ENCODE data around the gene HYAL3. TPM values are rescaled to one million over a fixed set of nuclear protein-coding genes. Genes with fewer than 3 reads are reported as not detected.

Gene HYAL3
- total RNA-seq, 4 donors from 2014 or later: 1.9 to 3.9 (median 3.3) TPM; not detected in 1

- intact Hi-C loops (cut with DNase I; ENCODE audit: low total_unique reads): loop anchor here (5.0 kb wide), 1 partner anchor 43 kb away; no protein-coding TSS in a partner anchor
- Histone ChIP-seq H3K4me3 (peak overlapping the region; percentile 28 to 33), H3K27me3 (no peaks in the 10 kb centered on the region), H3K36me3 (no peaks in the 10 kb centered on the region), H3K27ac (peak overlapping the region; percentile 97 to 99), H3K9me3 (no peaks in the 10 kb centered on the region), H3K4me1 (peaks cover 4 to 34% of the 10 kb centered on the region in 2 donors)
- DNase-seq: no peak
- no peak for TF ChIP-seq CTCF (IDR thresholded peaks at IDR 0.05)
- TF ChIP-seq POLR2A (IDR thresholded peaks at IDR 0.05): no peak
Measured at GRCh38 chr3:50270422-50271224, 28.6 kb downstream of the HYAL3 start.

GRCh38 chr3:50269977-50270413 lies 29.2 kb downstream of the HYAL3 start:
- H3K27me3 ChIP-seq: no peaks in the 10 kb centered on the region
- H3K27ac ChIP-seq: peak overlapping the region; percentile 97 to 99
- H3K9me3 ChIP-seq: no peaks in the 10 kb centered on the region
- H3K36me3 ChIP-seq: no peaks in the 10 kb centered on the region
- TF ChIP-seq POLR2A (IDR thresholded peaks at IDR 0.05) (no peak), CTCF (IDR thresholded peaks at IDR 0.05) (no peak)
- DNase-seq: peak in 1 of 2 donors; percentile 23
- intact Hi-C loops (cut with DNase I; ENCODE audit: low total_unique reads): loop anchor here (5.0 kb wide), 1 partner anchor 43 kb away; no protein-coding TSS in a partner anchor
- peak overlapping the region; percentile 28 to 33 for H3K4me3 ChIP-seq
- H3K4me1 ChIP-seq: peaks cover 8 to 39% of the 10 kb centered on the region in 2 donors

GRCh38 chr3:50269460-50269859 lies 29.7 kb downstream of the HYAL3 start:
- Histone ChIP-seq H3K27me3 (no peaks in the 10 kb centered on the region), H3K36me3 (no peaks in the 10 kb centered on the region), H3K4me3 (peak overlapping the region; percentile 28 to 33), H3K4me1 (peaks cover 9 to 39% of the 10 kb centered on the region in 2 donors), H3K27ac (peak overlapping the region; percentile 97 to 99), H3K9me3 (no peaks in the 10 kb centered on the region)
- intact Hi-C loops (cut with DNase I; ENCODE audit: low total_unique reads): no loop called here
- TF ChIP-seq POLR2A (IDR thresholded peaks at IDR 0.05) (no peak), CTCF (IDR thresholded peaks at IDR 0.05) (no peak)
- no peak for DNase-seq

- peak within 1 kb of the TSS; percentile 97 to 99 for H3K27ac ChIP-seq
- no peaks in the 10 kb centered on the region for H3K36me3 ChIP-seq
- peak in 1 of 2 donors; percentile 63 for TF ChIP-seq POLR2A (IDR thresholded peaks at IDR 0.05)
- no peak for TF ChIP-seq CTCF (IDR thresholded peaks at IDR 0.05)
- no peaks in the 10 kb centered on the region for H3K27me3 ChIP-seq
- H3K4me3 ChIP-seq: peak within 1 kb of the TSS; percentile 44 to 63
- DNase-seq: peak; percentile 64
- no peaks in the 10 kb centered on the region for H3K9me3 ChIP-seq
- H3K4me1 ChIP-seq: peaks cover 9 to 39% of the 10 kb centered on the region in 2 donors
- intact Hi-C loops (cut with DNase I; ENCODE audit: low total_unique reads): no loop called here
Measured at GRCh38 chr3:50268703-50269451, 30.3 kb downstream of the HYAL3 start, which contains the start of gene SEMA3B. Gene SEMA3B (plus strand): TSS chr3:50269147. CDS start chr3:50269241, 94 bp downstream.
